Endothelial cell (in vitro differentiated cells): ENCODE results near the gene ADARB2. TPM values are rescaled to one million over a fixed set of nuclear protein-coding genes. Genes with fewer than 3 reads are reported as not detected.

Experiments
- DNase-seq: peaks from one replicate; pipeline ENCODE4 v3.0.0; 2021; ENCODE audit warnings: low spot score
- H3K27ac Mint-ChIP-seq: one replicate; pipeline ENCODE4 v1.8.0; 2021; ENCODE audit warnings: mixed read lengths, inconsistent platforms; ENCODE audit not compliant: unreplicated experiment
- H3K27me3 Mint-ChIP-seq: one replicate; pipeline ENCODE4 v1.8.0; 2021; ENCODE audit warnings: mild to moderate bottlenecking, moderate library complexity, mixed read lengths, inconsistent platforms; ENCODE audit not compliant: unreplicated experiment
- H3K36me3 Mint-ChIP-seq: one replicate; pipeline ENCODE4 v1.8.0; 2021; ENCODE audit warnings: mild to moderate bottlenecking, low read depth, mixed read lengths, inconsistent platforms; ENCODE audit not compliant: unreplicated experiment
- H3K4me1 Mint-ChIP-seq: one replicate; pipeline ENCODE4 v1.8.0; 2021; ENCODE audit warnings: mild to moderate bottlenecking, mixed read lengths, inconsistent platforms; ENCODE audit not compliant: unreplicated experiment
- H3K4me3 Mint-ChIP-seq: one replicate; pipeline ENCODE4 v1.8.0; 2021; ENCODE audit warnings: mild to moderate bottlenecking, mixed read lengths, inconsistent platforms; ENCODE audit not compliant: unreplicated experiment
- H3K9me3 Mint-ChIP-seq: one replicate; pipeline ENCODE4 v1.8.0; 2021; ENCODE audit warnings: mixed read lengths, inconsistent platforms; ENCODE audit not compliant: unreplicated experiment
- total RNA-seq: library from RNA; stranded (reverse); fragmentation: NEBNext Ultra II Directional; extraction: Animal tissue kit (Norgen Biotek cat#: 25700); gene quantifications from one replicate; pipeline ENCODE4 v1.2.1, GENCODE V29; 2021; ENCODE audit not compliant: unreplicated experiment
- TF ChIP-seq, protein P1 (sequence below): fragments of 200-600 bp; sonication (generic); IDR thresholded peaks from one replicate; pipeline ENCODE4 v1.5.0; 2021; ENCODE audit warnings: antibody characterized with exemption; ENCODE audit not compliant: unreplicated experiment

The ADARB2 gene
- total RNA-seq, 1 donor from 2014 or later: 54.9 TPM

DNA sequence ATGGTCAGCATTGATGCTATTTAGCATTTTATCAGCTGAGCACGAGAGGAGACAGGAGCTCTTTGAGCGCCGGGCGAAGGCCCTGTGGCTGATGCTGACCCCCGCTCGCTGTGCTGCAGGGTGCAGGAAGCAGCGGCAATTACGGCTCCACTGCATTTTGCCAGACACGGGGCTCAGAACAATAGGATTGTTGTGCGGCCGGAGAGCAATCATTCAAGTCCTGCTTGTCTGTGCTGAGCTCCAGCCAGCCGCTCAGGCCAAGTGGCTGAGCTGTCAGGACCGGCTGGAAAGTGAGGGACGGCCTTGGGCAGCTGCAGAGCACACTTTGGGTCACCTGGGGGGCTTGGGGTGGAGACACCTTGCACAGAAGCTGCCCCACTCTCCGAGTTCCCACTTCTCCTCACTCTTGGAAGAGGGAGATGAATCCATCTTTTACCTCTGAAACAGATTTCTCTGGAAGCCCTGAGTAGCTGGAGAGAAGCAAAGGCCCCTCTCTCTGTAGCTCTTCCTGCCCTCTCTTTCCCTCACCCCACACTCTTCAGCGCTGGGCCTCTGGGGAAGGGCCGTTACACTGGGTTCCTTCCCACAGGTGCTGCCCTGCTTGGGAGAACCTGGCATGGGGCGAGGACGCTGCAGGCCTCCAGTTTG, 17.3 kb upstream of the ADARB2 start:
- TF ChIP-seq, protein P1, sequence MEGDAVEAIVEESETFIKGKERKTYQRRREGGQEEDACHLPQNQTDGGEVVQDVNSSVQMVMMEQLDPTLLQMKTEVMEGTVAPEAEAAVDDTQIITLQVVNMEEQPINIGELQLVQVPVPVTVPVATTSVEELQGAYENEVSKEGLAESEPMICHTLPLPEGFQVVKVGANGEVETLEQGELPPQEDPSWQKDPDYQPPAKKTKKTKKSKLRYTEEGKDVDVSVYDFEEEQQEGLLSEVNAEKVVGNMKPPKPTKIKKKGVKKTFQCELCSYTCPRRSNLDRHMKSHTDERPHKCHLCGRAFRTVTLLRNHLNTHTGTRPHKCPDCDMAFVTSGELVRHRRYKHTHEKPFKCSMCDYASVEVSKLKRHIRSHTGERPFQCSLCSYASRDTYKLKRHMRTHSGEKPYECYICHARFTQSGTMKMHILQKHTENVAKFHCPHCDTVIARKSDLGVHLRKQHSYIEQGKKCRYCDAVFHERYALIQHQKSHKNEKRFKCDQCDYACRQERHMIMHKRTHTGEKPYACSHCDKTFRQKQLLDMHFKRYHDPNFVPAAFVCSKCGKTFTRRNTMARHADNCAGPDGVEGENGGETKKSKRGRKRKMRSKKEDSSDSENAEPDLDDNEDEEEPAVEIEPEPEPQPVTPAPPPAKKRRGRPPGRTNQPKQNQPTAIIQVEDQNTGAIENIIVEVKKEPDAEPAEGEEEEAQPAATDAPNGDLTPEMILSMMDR: no peak
- peak; percentile 21 for DNase-seq
- Mint-ChIP-seq H3K9me3 (peaks cover 8% of the 10 kb centered on the region), H3K4me1 (peaks cover 3% of the 10 kb centered on the region), H3K27me3 (no peaks in the 10 kb centered on the region), H3K36me3 (peaks cover 2% of the 10 kb centered on the region), H3K4me3 (no peak overlapping the region), H3K27ac (no peak overlapping the region)

DNA sequence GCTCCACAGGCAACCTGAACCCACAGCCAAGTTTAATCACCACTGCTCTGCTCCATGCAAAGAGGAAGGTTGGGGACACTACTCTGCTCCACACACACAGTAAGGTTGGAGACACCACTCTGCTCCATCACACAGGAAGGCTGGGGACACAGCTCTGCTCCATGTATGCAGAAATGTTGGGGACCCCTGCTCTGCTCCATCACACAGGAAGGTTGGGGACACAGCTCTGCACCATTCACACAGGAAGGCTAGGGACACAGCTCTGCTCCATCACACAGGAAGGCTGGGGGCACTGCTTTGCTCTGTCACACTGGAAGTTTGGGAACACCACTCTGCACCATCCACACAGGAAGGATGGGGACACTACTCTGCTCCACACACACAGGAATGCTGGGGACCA, 14.8 kb upstream of the ADARB2 start:
- Mint-ChIP-seq H3K36me3 (peaks cover 5% of the 10 kb centered on the region), H3K4me1 (peaks cover 3% of the 10 kb centered on the region), H3K27me3 (peaks cover 3% of the 10 kb centered on the region), H3K27ac (no peak overlapping the region), H3K9me3 (peaks cover 17% of the 10 kb centered on the region), H3K4me3 (no peak overlapping the region)
- no peak for DNase-seq
- TF ChIP-seq, protein P1: no peak

DNA sequence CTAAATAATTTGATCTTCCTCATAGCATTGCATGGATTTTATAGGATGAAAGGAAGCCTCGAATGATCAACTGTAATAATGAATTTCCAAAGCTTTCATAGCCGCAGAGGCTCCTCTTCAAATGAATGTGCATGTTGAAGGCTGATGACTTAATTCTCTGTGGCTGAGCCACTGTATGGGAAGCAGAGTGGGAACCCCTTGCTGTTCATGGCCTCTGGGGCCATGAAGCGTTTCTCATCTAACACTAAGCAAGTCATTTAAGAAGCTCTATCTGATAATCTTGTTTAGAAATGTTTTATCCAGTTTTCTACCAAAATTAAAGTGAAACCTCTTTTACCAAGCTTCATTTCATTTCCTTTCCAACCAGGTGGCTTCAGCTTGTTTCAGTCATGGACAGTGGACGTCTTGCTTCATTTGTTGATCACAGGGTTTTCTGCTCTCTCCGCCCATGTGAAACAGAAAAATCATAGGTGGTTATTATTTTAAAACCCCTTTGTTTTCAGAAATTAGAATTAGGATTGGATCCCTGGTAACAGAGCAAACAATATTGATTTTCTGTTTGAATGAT, 10.3 kb upstream of the ADARB2 start:
- Mint-ChIP-seq H3K27me3 (peaks cover 3% of the 10 kb centered on the region), H3K27ac (no peak overlapping the region), H3K36me3 (peaks cover 5% of the 10 kb centered on the region), H3K4me1 (peaks cover 3% of the 10 kb centered on the region), H3K9me3 (peaks cover 17% of the 10 kb centered on the region), H3K4me3 (no peak overlapping the region)
- TF ChIP-seq, protein P1: no peak
- no peak for DNase-seq

DNA sequence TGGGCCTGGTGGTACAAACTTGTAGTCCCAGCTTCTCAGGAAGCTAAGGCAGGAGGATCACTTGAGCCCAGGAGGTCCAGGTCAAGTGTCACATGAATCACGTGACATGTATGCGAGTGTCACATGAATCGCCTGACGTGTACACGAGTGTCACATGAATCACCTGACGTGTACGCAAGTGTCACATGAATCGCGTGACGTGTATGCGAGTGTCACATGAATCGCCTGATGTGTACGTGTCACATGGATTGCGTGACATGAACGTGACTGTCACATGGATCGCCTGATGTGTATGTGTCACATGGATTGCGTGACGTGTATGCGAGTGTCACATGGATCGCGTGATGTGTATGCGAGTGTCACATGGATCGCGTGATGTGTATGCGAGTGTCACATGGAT, 9.5 kb upstream of the ADARB2 start:
- Mint-ChIP-seq H3K27me3 (peaks cover 3% of the 10 kb centered on the region), H3K36me3 (peaks cover 5% of the 10 kb centered on the region), H3K9me3 (peaks cover 17% of the 10 kb centered on the region), H3K4me1 (peaks cover 3% of the 10 kb centered on the region), H3K4me3 (no peak overlapping the region), H3K27ac (no peak overlapping the region)
- no peak for DNase-seq
- TF ChIP-seq, protein P1: no peak

DNA sequence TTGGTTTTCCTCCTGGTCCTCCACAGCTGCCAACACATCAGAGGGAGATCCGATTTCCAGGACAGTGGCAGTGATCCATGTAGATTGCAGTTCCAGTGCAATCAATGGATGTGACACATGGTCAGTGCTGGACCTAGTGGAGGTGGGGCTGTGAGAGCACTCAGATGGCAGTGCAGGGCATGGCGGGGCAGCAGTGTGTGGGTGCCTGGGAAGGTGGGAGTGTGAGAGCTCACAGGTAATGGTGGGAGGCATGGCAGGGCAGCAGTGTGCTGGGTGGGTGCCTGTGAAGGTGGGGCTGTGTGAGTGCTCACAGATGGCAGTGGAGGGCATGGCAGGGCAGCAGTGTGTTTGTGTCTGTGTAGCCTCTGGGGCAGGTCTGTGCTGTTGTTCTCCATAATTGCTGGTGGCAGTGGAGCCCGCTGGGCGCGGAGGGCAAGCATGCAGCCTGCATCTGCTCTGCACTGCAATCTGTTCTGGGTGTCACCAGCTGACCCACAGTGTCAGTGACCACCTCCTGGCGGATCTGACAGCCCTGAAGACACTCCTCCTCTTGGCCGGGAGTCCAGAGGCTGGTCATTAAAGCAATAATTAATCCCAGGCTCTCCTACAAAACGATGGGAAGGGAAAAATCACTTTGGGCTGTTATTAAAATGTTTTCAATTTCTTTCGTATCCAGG, 8.6 kb upstream of the ADARB2 start:
- TF ChIP-seq, protein P1: no peak
- Mint-ChIP-seq H3K27me3 (peaks cover 3% of the 10 kb centered on the region), H3K9me3 (peaks cover 16% of the 10 kb centered on the region), H3K4me1 (peaks cover 3% of the 10 kb centered on the region), H3K4me3 (no peak overlapping the region), H3K36me3 (peaks cover 5% of the 10 kb centered on the region), H3K27ac (no peak overlapping the region)
- no peak for DNase-seq
